ENCODE measurements around the gene SERTAD3.

DNA sequence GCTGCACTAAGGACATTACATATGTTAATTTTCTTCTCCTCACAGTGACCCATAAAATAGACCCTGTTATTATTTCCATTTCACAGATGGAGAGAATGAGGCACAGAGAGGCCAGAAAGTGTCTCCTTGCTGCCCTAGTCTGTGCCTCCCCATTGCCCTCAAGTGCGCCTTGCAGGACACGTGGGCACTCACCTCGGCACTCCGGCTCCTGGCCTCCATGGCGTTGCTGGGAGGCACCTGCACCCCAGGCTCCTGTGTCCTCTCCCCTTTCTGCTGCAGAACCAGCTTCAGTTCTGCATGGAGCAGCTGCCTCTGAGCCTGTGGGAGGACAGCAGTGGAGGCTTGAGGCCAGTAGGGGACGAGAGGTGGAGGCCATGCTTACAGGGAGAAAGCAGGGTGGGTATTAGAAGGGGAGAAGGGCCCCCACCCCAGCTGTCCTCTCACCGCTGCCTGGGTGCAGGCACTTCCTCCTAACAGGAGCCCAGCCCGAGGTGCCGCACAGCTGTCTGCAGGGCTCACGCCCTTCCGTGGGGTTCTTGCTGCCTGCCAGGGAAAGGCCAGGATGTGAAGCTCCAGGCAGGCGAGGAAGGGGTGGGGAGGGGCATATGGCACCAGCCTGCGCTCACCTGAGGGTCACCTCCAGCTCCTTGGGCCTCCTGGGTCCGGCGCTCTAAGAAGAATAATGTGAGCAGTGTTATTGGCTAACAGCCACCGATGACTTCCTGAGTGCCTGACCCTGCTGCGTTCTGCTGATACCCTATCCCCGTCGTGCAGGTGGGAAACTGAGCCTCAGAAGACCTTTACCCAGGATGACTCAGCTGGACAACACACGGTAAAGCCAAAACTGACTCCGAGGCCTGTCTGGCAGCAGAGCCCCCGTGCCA is 36.2 kb downstream of the SERTAD3 start:
- no peak for TF ChIP-seq POLR2A (IDR thresholded peaks at IDR 0.05)
- TF ChIP-seq, protein P1, sequence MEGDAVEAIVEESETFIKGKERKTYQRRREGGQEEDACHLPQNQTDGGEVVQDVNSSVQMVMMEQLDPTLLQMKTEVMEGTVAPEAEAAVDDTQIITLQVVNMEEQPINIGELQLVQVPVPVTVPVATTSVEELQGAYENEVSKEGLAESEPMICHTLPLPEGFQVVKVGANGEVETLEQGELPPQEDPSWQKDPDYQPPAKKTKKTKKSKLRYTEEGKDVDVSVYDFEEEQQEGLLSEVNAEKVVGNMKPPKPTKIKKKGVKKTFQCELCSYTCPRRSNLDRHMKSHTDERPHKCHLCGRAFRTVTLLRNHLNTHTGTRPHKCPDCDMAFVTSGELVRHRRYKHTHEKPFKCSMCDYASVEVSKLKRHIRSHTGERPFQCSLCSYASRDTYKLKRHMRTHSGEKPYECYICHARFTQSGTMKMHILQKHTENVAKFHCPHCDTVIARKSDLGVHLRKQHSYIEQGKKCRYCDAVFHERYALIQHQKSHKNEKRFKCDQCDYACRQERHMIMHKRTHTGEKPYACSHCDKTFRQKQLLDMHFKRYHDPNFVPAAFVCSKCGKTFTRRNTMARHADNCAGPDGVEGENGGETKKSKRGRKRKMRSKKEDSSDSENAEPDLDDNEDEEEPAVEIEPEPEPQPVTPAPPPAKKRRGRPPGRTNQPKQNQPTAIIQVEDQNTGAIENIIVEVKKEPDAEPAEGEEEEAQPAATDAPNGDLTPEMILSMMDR (IDR thresholded peaks at IDR 0.05), result no peak
